Smooth muscle cell (in vitro differentiated cells): ENCODE measurements around the gene KDM4B. TPM values are rescaled to one million over a fixed set of nuclear protein-coding genes. Genes with fewer than 3 reads are reported as not detected.

Experiments
- DNase-seq: peaks from one replicate; lab custom pipeline; 2025; ENCODE audit not compliant: unreplicated experiment; lab: John Stamatoyannopoulos, UW
- H2AFZ ChIP-seq: fragments of 200-600 bp; sonication (generic); 2 replicates; pipeline ENCODE4 v1.6.0; 2016; ENCODE audit warnings: antibody characterized with exemption, low read depth, mild to moderate bottlenecking
- H3F3A ChIP-seq: fragments of 200-600 bp; sonication (generic); 2 replicates; pipeline ENCODE4 v1.6.0; 2017; ENCODE audit warnings: antibody characterized with exemption, low read depth
- H3K27ac ChIP-seq: fragments of 200-600 bp; sonication (generic); 2 replicates; pipeline ENCODE4 v1.5.1; 2016; ENCODE audit warnings: low read depth, mild to moderate bottlenecking
- H3K27me3 ChIP-seq: fragments of 200-600 bp; sonication (generic); 2 replicates; pipeline ENCODE4 v1.6.1; 2016; ENCODE audit warnings: low read depth, mild to moderate bottlenecking
- H3K36me3 ChIP-seq: fragments of 200-600 bp; sonication (generic); 2 replicates; pipeline ENCODE4 v1.5.1; 2016; ENCODE audit warnings: low read depth
- H3K4me1 ChIP-seq: fragments of 200-600 bp; sonication (generic); 2 replicates; pipeline ENCODE4 v1.5.1; 2016; ENCODE audit warnings: low read depth
- H3K4me2 ChIP-seq: fragments of 200-600 bp; sonication (generic); 2 replicates; pipeline ENCODE4 v1.6.0; 2016; ENCODE audit warnings: mild to moderate bottlenecking
- H3K4me3 ChIP-seq: fragments of 200-600 bp; sonication (generic); 2 replicates; pipeline ENCODE4 v1.5.1; 2016; ENCODE audit warnings: mild to moderate bottlenecking
- H3K79me2 ChIP-seq: fragments of 200-600 bp; sonication (generic); 2 replicates; pipeline ENCODE4 v1.6.0; 2016; ENCODE audit warnings: low read depth, mild to moderate bottlenecking
- H3K9ac ChIP-seq: fragments of 200-600 bp; sonication (generic); 2 replicates; pipeline ENCODE4 v1.6.0; 2016; ENCODE audit warnings: low read depth
- H3K9me3 ChIP-seq: fragments of 200-600 bp; sonication (generic); replicated peaks from 2 replicates; pipeline ENCODE4 v1.5.1; 2016; ENCODE audit warnings: low read depth
- H4K20me1 ChIP-seq: fragments of 200-600 bp; sonication (generic); 2 replicates; pipeline ENCODE4 v1.6.0; 2016; ENCODE audit warnings: low read depth
- WGBS: methylation state at CpG from one replicate; pipeline ENCODE4 v1.1.7; 2016; ENCODE audit warnings: low lambda C conversion rate; 5-methylcytosine and 5-hydroxymethylcytosine counted together
- polyA plus RNA-seq: library from polyadenylated mRNA; unstranded; fragments of >200 nt; fragmentation: Nextera tagmentation; extraction: Ambion mirVana; gene quantifications from 2 replicates; pipeline ENCODE4 v1.2.1, GENCODE V29; 2016
- total RNA-seq: library from RNA; depleted of rRNA; stranded (reverse); fragments of >200 nt; gene quantifications from 2 replicates; pipeline ENCODE4 v1.2.3, GENCODE V29; 2014
- TF ChIP-seq, protein P1 (sequence below): fragments of 200-600 bp; sonication (generic); IDR thresholded peaks from 2 replicates; pipeline ENCODE4 v1.5.1; 2017; ENCODE audit warnings: borderline replicate concordance, mild to moderate bottlenecking, antibody characterized with exemption; ENCODE audit not compliant: insufficient read depth, poor library complexity, severe bottlenecking

The KDM4B gene
- total and polyA plus RNA-seq, 2 experiments from 2014 or later, result 27.9 to 32.3 TPM

DNA sequence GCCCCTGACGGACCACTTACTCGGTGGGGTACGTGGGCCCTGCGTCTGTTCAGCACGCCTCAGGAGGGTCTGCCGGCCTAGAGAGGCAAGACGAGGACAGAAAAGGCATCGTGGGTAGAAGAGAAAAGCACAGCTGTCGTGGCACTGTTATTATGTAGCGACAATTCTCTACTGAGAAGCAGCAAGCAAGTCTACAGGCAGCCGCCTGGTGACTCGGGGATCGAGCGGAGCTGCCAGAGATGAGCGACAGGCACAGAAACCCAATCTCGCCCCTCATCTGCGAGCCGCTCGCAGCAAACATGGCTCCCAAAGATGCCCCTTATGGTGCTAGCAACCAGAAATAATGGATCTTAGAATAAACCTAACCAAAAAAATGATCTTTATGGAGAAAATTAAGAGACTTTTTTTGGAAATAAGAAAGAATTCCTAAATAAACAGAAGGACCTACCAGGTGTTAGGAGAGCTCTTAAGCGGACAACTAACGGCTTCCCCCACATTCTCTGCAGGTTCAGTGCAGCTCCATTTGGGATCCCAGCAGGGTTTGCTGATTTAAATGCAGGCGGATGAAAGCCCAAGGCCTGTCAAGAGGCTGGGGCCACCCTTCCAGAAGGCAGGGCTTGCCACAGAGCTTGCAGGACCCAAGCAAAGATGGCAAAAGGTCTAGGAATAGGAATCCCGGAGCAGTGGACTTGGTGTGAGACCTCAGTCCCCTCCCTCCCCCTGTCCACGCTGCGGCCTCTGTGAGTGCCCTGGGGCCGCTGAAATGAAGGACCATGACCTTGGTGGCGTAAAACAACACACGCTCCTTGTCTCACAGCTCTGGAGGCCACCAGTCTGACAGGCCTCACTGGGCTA is 152.6 kb downstream of the KDM4B start:
- TF ChIP-seq, protein P1, sequence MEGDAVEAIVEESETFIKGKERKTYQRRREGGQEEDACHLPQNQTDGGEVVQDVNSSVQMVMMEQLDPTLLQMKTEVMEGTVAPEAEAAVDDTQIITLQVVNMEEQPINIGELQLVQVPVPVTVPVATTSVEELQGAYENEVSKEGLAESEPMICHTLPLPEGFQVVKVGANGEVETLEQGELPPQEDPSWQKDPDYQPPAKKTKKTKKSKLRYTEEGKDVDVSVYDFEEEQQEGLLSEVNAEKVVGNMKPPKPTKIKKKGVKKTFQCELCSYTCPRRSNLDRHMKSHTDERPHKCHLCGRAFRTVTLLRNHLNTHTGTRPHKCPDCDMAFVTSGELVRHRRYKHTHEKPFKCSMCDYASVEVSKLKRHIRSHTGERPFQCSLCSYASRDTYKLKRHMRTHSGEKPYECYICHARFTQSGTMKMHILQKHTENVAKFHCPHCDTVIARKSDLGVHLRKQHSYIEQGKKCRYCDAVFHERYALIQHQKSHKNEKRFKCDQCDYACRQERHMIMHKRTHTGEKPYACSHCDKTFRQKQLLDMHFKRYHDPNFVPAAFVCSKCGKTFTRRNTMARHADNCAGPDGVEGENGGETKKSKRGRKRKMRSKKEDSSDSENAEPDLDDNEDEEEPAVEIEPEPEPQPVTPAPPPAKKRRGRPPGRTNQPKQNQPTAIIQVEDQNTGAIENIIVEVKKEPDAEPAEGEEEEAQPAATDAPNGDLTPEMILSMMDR, result no peak
- H3K27me3 ChIP-seq, result no peaks in the 10 kb centered on the region
- H3K9ac ChIP-seq, result no peak overlapping the region
- no peaks in the 10 kb centered on the region for H3F3A ChIP-seq
- H3K4me2 ChIP-seq, result no peak overlapping the region
- no peaks in the 10 kb centered on the region for H3K9me3 ChIP-seq
- H3K79me2 ChIP-seq, result no peaks in the 10 kb centered on the region
- H3K27ac ChIP-seq, result no peak overlapping the region
- peaks cover 7% of the 10 kb centered on the region for H3K4me1 ChIP-seq
- no peak for DNase-seq
- no peaks in the 10 kb centered on the region for H3K36me3 ChIP-seq
- H4K20me1 ChIP-seq, result peaks cover 39% of the 10 kb centered on the region
- no peak overlapping the region for H3K4me3 ChIP-seq
- no peak overlapping the region for H2AFZ ChIP-seq
- 92% methylated on average over 28 of the region's 28 CpGs for whole genome bisulfite sequencing

GRCh38 chr19:5122121-5122400 is 153.1 kb downstream of the KDM4B start:
- H4K20me1 ChIP-seq, result peaks cover 41% of the 10 kb centered on the region
- H3K4me1 ChIP-seq, result peaks cover 8% of the 10 kb centered on the region
- no peak overlapping the region for H3K4me2 ChIP-seq
- H3K4me3 ChIP-seq, result no peak overlapping the region
- no peak overlapping the region for H3K9ac ChIP-seq
- H3K9me3 ChIP-seq, result no peaks in the 10 kb centered on the region
- no peaks in the 10 kb centered on the region for H3F3A ChIP-seq
- no peak overlapping the region for H2AFZ ChIP-seq
- H3K27ac ChIP-seq, result no peak overlapping the region
- TF ChIP-seq, protein P1, result no peak
- no peak for DNase-seq
- no peaks in the 10 kb centered on the region for H3K79me2 ChIP-seq
- H3K36me3 ChIP-seq, result no peaks in the 10 kb centered on the region
- 87% methylated on average over 4 of the region's 4 CpGs for WGBS
- no peaks in the 10 kb centered on the region for H3K27me3 ChIP-seq

GRCh38 chr19:5122671-5123409 is 153.9 kb downstream of the KDM4B start:
- DNase-seq, result no peak
- Histone ChIP-seq H3F3A (no peaks in the 10 kb centered on the region), H3K27me3 (no peaks in the 10 kb centered on the region), H4K20me1 (peaks cover 46% of the 10 kb centered on the region), H3K79me2 (no peaks in the 10 kb centered on the region), H3K27ac (no peak overlapping the region), H3K9ac (no peak overlapping the region), H3K9me3 (no peaks in the 10 kb centered on the region), H2AFZ (no peak overlapping the region), H3K4me1 (peaks cover 16% of the 10 kb centered on the region), H3K36me3 (no peaks in the 10 kb centered on the region), H3K4me3 (no peak overlapping the region), H3K4me2 (no peak overlapping the region)
- 95% methylated on average over 30 of the region's 30 CpGs for WGBS
- TF ChIP-seq, protein P1, result no peak
